ENCODE results near the gene IPPK. TPM values are rescaled to one million over a fixed set of nuclear protein-coding genes. Genes with fewer than 3 reads are reported as not detected.
A peak's percentile ranks its signal among the peaks of the same experiment; 100 is the strongest.

IPPK gene
- total and polyA plus RNA-seq, 2 of the 8 experiments (the other 6 are each of a cell fraction or from before 2014, with no cell fraction given): 10.5 to 13.6 TPM

GRCh38 chr9:92715488-92716231 lies 45.7 kb upstream of the IPPK start:
- DNase-seq (ENCODE audit: low read depth in 1 of 2, low spot score in 2 of 2) (peak in 1 of 2 experiments; percentile 30), FAIRE-seq (no peak)
- Histone ChIP-seq H3K23ac (ENCODE audit: insufficient read length) (no peak overlapping the region), H3K56ac (replicated peaks; ENCODE audit: insufficient read length, low read depth, low read length) (no peak overlapping the region), H3K9me3 (ENCODE audit: insufficient read depth in 2 of 2, low read depth in 1 of 2, low read length in 1 of 2) (no peaks in the 10 kb centered on the region), H2BK20ac (ENCODE audit: low read length) (no peak overlapping the region), H4K91ac (replicated peaks; ENCODE audit: insufficient read length, low read length) (no peak overlapping the region), H2BK5ac (ENCODE audit: low read depth, low read length) (no peak overlapping the region), H3K79me1 (ENCODE audit: low read depth, low read length) (no peaks in the 10 kb centered on the region), H2AFZ (ENCODE audit: low read length) (no peak overlapping the region), H3K4me2 (ENCODE audit: insufficient read depth in 1 of 2, low read depth in 2 of 2, low read length in 2 of 2) (no peak overlapping the region), H3K23me2 (ENCODE audit: low read depth, low read length) (no peaks in the 10 kb centered on the region), H3K4ac (replicated peaks; ENCODE audit: insufficient read length, low read depth, low read length) (no peak overlapping the region), H2BK12ac (ENCODE audit: low read depth, low read length) (no peak overlapping the region), H3K27ac (ENCODE audit: low read depth, low read length) (no peak overlapping the region), H3K4me3 (ENCODE audit: extremely low read depth in 1 of 4, insufficient read depth in 2 of 4, low read depth in 3 of 4, low read length in 4 of 4) (no peak overlapping the region), H3K79me2 (ENCODE audit: control insufficient read depth in 1 of 2, insufficient read depth in 2 of 2, low read length in 2 of 2) (no peaks in the 10 kb centered on the region), H3K18ac (ENCODE audit: extremely low read depth, low read length) (no peak overlapping the region), H2BK15ac (ENCODE audit: low read length) (no peak overlapping the region), H4K8ac (ENCODE audit: extremely low read depth, insufficient read depth, low read length) (no peak overlapping the region), H4K20me1 (replicated peaks in 1 of 2; ENCODE audit: control insufficient read depth in 1 of 2, insufficient read depth in 2 of 2, low read length in 2 of 2) (peaks cover 4 to 15% of the 10 kb centered on the region in 2 experiments), H3K27me3 (replicated peaks in 1 of 4; ENCODE audit: control insufficient read depth in 3 of 4, extremely low read depth in 1 of 4, insufficient read depth in 3 of 4, low read length in 3 of 4) (no peaks in the 10 kb centered on the region), H3K36me3 (ENCODE audit: control insufficient read depth in 2 of 4, insufficient read depth in 4 of 4, low read length in 3 of 4) (peaks cover 27 to 50% (median 45%) of the 10 kb centered on the region in 4 experiments), H3K4me1 (replicated peaks in 1 of 4; ENCODE audit: control insufficient read depth in 3 of 4, insufficient read depth in 4 of 4, low read length in 3 of 4) (no peaks in the 10 kb centered on the region), H3K9ac (replicated peaks in 1 of 4; ENCODE audit: extremely low read depth in 1 of 4, low read depth in 3 of 4, low read length in 3 of 4) (no peak overlapping the region), H2AK5ac (ENCODE audit: low read depth, low read length) (no peak overlapping the region), H2BK120ac (replicated peaks; ENCODE audit: low read depth, low read length) (no peak overlapping the region), H4K5ac (ENCODE audit: insufficient read length, low read depth, low read length) (no peak overlapping the region), H3K14ac (ENCODE audit: insufficient read length) (no peak overlapping the region)
- CTCF ChIA-PET (ENCODE audit: partially characterized antibody): interaction anchor here (0.6 to 11.9 kb wide), 21 partner anchors 9 to 398 kb away, joined by 3 to 236 read pairs (median 5); partner anchors contain the start of gene IPPK
- POLR2A ChIA-PET (ENCODE audit: partially characterized antibody): no interaction called here
- WGBS, 2 experiments (ENCODE audit: extremely low coverage in 1 of 2, insufficient coverage in 1 of 2, insufficient read length in 1 of 2, insufficient replicate concordance in 2 of 2, low coverage in 1 of 2, low lambda C conversion rate in 2 of 2, missing lambda C conversion rate in 1 of 2): 88% methylated on average over 17 of the region's 17 CpGs; no CpG with 5 or more reads in 1 of the 2 experiments
- TF ChIP-seq TEAD4 (IDR thresholded peaks at IDR 0.05; ENCODE audit: low read depth, low read length) (no peak), PHF8 (conservative IDR thresholded peaks at IDR 0.05; ENCODE audit: low read depth, low read length) (no peak), POLR2AphosphoS5 (IDR thresholded peaks at IDR 0.05; ENCODE audit: low read depth, low read length) (no peak), ATF2 (IDR thresholded peaks at IDR 0.05; ENCODE audit: low read length) (no peak), RNF2 (IDR thresholded peaks at IDR 0.05; ENCODE audit: borderline replicate concordance, low read depth, low read length, missing control alignments, poor library complexity, severe bottlenecking) (no peak), KDM4A (IDR thresholded peaks at IDR 0.05; ENCODE audit: low read depth, low read length, severe bottlenecking) (no peak), CHD2 (IDR thresholded peaks at IDR 0.05; ENCODE audit: low read length) (no peak), SRF (IDR thresholded peaks at IDR 0.05; ENCODE audit: low read depth, low read length) (no peak), JUND (IDR thresholded peaks at IDR 0.05; ENCODE audit: low read length) (no peak), SAP30 (IDR thresholded peaks at IDR 0.05; ENCODE audit: insufficient read depth, insufficient replicate concordance, low read length) (no peak), SP1 (IDR thresholded peaks at IDR 0.05; ENCODE audit: low read depth, low read length) (no peak)

All from H1 (cell line).